GM18517 (cell line): ENCODE results near the gene TMEM72.

Experiments used
- ATAC-seq: cut with Tn5 transposase; IDR thresholded peaks from one replicate; pipeline ENCODE4 v1.9.1; 2021; ENCODE audit warnings: mild to moderate bottlenecking, moderate library complexity; ENCODE audit not compliant: unreplicated experiment

Gene TMEM72

GRCh38 chr10:44951576-44952226, 40.6 kb downstream of the TMEM72 start:
- no peak for ATAC-seq

GRCh38 chr10:44952779-44953231, 41.7 kb downstream of the TMEM72 start:
- ATAC-seq: no peak

GRCh38 chr10:44954042-44954441, 42.9 kb downstream of the TMEM72 start:
- ATAC-seq: no peak

DNA sequence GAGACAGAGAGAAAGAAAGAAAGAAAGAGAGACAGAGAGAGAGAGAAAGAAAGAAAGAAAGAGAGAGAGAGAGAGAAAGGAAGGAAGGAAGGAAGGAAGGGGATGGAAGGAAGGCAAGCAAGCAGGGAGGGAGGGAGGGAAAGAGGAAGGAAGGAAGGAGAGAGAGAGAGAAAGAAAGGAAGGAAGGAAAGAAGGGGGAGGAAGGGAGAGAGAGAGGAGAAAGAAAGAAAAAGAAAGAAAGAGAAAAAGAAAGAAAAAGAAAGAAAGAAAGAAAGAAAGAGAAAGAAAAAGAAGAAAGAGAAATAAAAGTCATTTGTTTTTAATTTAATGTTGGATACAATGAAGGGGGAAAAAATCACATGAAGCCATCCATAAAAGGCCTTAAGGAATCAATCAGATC, 43.8 kb downstream of the TMEM72 start:
- no peak for ATAC-seq

DNA sequence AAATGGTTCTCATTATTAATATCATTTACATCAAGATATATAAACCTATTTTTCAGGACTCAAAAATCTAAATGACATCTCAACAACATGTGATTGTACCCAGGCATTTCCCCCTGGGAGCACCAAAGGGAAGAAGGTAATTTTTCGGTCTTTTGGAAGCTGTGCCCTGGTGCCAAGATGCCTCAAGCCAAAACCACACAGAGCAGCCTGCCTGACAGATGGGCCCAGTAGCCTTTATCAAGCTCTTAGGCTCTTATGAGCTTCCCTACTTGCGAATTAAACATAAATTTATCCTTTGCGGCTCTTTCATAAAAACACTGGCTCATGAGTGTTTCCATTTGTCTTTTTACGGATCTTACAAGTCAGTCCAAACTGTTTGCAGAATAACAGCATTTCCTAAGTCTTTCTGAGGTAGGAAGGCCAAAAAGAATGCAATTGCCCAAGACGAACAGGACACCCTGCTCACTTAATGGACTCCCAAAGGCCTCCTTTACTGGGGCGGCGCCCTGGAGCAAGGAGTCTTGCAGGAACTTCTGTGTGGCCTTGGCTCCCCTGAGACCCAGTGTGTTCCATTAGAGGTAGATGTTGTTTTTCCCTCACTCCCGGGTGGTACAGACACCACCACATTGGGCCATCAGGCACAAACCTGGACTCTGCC, 44.4 kb downstream of the TMEM72 start:
- no peak for ATAC-seq

DNA sequence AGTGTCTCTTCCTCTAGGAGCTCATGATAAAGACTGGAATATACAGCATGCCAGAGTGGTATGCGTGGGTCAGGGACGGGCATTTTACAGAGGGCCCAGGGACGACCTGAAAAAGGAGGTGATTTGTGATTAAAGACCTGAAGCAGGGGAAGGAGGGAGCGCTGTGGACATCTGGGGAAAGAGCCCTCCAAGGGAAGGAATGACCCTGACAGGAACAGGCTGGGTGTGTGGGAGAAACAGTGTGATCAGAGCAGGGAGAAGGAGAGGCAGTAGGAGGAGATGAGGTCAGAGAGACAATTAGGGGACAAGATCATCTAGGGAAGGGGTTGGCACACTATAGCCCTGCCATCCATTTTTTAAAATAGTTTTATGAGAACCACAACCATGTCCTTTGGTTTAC, 45.1 kb downstream of the TMEM72 start:
- ATAC-seq: no peak

DNA sequence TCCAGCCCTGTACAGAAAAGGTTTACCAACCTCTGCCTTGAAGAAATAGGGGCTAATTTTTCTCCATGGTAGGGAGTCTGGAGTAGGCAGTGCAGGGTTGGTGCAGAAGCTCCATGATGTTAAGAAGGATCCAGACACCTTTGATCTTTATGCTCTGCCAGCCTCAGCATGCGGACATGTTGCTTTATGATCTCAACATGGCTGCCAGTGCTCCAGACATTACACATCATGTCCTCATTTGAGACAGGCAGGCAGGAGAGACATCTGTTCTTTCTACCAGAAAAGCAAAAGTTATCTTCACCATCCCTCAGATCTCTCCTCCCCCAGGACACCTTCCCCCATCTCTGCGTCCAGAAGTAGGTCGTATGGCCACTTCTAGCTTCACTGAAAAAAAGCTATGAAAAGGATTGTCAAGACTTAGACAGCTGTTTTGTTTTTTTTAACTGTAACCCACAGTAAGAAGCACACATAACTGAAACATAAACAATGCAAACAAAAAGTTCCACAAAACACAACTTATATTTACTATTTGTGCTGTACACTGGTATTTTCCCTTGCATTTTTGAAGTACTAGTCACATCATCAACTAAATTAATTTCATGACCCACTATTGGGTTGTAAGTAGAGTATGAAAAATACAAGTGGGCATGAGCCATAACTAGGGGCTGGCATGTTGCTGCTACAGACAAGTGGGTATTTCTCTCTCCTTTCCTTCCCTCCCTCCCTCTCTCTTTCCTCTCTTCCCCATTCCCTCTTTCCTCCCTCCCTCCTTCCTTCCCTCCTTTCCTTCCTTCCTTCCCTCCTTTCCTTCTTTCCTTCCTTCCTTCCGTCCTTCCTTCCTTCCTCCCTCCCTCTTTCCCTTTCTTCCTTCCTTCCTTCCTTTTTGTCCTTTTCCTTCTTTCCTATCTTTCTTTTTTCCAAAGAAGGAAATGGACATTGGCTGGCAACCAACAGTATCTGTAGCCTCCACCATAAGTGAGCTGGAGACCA, 45.9 kb downstream of the TMEM72 start:
- no peak for ATAC-seq

GRCh38 chr10:44958196-44958897, 47.2 kb downstream of the TMEM72 start:
- no peak for ATAC-seq

GRCh38 chr10:44958898-44959246, 47.7 kb downstream of the TMEM72 start:
- no peak for ATAC-seq

DNA sequence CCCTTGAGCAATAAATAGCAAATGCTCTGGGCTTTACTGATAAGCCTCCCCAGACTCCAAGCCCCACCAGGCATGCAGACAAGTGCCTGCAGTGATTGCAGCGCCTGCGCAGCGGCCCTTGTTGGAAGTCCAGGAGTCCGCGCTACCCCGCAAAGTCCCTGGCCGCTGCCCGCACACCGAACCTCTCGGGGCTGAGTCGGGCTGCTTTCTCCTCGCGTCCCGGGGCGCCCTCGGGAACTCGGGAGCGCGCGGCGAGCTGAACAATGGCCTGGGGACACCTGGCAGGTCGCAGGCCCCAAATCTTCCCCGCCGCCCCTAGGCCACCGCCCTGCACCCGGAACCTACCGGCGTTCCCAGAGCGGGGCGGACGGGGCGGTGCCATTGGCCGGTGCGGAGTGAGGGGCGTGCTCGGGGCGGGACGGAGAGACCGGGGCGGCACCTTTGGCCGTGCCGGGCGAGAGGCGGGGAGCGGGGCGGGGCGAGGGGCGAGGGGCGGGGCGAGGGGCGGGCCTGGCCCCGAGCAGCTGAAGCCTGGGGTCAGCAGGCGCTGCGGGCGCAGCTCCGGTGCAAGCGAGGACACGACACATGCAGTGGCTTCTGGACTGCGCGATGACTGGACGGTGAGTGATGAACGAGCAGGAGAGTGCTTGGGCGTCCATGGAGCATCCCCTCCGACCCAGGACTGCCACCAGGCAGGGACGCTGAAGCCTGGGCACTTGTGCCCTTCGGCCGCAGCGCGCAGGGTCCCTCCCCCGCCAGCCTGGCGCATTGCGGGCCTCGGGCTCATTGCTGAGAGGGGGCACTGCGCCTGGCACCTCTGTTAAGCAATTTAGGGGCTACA, 48.3 kb downstream of the TMEM72 start, which contains the start of gene RASSF4:
RASSF4 (plus strand) TSS at position 556 of the 841 bp plus-strand sequence. CDS start 10,401 bp downstream, outside the sequence.
- peak; percentile 85 for ATAC-seq

- ATAC-seq: no peak
These were observed 48.9 kb downstream of the TMEM72 start for GRCh38 chr10:44960088-44960460.

- ATAC-seq: no peak
These were observed 49.5 kb downstream of the TMEM72 start for GRCh38 chr10:44960482-44961229.

- ATAC-seq: no peak
These were observed 50.1 kb downstream of the TMEM72 start for GRCh38 chr10:44961230-44961571.

DNA sequence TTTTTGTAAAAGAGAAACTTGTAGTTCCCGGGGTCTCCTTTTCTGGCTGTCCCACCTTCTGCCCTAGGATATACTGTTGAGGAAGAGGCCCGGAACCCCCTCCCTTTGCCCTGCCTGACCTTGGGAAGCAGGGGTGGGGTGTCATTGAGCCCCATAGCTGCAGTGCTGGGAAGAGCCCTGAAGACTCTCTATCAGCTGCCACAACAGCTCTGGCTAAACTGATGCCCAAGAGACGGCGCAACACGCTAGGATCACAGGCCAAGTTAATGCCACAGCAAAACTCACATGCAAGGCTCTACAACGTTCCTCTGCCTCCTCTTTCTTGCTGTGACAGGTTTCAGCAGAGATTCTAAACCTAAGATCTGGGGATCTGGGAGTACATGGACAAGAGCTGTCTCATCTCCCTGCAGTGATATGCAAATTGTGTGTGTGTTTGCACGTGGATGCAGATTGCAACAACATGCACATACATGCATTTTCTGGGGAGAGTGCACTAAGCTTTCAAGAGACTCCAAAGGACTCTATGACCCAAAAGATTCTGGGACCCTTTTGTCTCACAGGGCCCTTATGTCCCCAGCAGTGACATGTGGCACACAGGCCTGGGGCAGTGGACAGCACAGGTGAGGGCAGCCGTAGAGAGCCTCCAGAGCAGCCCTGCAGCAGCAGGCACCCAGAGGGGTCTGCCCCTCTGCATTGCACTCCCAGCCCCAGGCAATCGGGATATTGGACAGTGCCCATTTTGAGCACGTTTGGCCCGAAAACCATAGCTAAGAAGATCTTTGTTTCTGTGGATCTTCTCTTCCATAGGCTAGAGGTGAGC, 51.0 kb downstream of the TMEM72 start:
- no peak for ATAC-seq

DNA sequence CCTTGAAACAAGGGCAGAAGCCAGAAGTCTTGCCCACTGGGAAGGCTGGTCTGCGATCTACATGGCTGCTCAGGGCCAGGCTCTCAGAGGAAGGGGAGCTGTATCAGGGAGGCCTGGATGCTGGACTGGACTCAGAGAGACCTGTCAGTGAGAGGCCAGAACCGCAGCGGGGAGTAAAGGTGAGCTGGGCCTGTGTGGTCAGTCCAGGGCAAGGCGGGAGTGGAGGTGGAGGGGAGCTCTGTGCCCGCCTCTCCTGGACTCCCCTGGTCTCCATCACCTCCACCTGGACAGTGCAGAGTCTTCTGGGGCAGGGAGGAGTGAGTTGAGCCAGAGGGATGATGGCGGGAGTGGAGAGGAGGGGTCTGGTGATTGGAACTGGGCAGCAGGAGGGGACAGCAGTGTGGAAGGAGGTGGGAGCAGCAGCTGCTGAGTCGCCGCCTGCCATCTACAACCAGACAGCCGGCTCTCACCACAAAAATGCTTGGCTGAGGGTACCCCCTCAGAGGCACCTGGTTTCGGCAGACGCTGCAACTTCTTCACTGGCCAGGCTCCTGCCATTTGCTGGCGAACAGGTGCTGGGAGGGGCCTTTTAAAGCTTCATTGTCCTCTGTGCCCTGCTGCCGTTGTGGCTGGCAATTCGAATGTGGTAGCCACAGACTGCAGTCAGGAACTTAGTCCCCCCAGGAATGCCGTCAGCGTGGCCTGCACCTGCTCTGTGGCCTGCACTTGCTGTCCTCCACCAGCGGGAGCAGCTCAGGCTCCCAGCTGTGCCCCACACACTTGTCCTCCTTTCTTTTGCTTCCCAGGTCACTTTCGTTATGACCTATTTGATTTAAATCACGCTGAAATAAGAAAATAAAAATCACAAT, 52.0 kb downstream of the TMEM72 start:
- ATAC-seq: no peak

- ATAC-seq: no peak
These were observed 52.9 kb downstream of the TMEM72 start for GRCh38 chr10:44963772-44964633.

DNA sequence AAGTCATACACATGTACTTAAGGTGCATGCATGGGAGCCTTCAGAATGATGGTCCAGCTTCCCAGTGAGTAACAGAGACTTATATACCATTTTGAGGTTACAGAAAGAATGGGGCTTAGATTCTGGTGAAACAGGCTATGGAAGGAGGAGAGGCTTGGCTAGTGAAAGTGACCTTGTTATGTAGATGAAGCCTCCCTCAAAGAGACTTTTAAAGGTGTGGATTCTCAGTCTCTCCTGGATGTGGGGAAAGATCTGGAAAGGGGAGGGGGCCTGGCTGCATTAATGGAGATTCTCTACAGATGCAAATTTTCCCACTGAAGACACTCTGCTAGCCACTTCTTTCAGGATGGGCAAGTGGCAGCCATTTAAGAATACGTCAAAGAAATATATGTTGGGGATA, 54.0 kb downstream of the TMEM72 start:
- no peak for ATAC-seq
